Trophoblast cell (in vitro differentiated cells and primary cell): ENCODE results near the gene A4GNT.

Experiments
- DNase-seq, 2 donors: peaks; one replicate each; pipeline ENCODE4 v3.0.0-alpha.2; 2016
- H2AFZ ChIP-seq: 2 replicates; pipeline ENCODE4 v1.6.1; 2013; ENCODE audit warnings: low read length, moderate library complexity, mild to moderate bottlenecking; ENCODE audit not compliant: insufficient read depth, poor library complexity
- H2AK5ac ChIP-seq: 2 replicates; pipeline ENCODE4 v1.6.1; 2013; ENCODE audit warnings: mild to moderate bottlenecking, low read length
- H2BK120ac ChIP-seq: 2 replicates; pipeline ENCODE4 v1.6.1; 2013; ENCODE audit warnings: low read length, mild to moderate bottlenecking, moderate library complexity; ENCODE audit not compliant: insufficient read depth, poor library complexity
- H2BK12ac ChIP-seq: 2 replicates; pipeline ENCODE4 v1.6.1; 2013; ENCODE audit warnings: mild to moderate bottlenecking, low read length, moderate library complexity
- H2BK5ac ChIP-seq: 2 replicates; pipeline ENCODE4 v1.6.1; 2013; ENCODE audit warnings: low read length, low read depth, moderate library complexity, mild to moderate bottlenecking; ENCODE audit not compliant: poor library complexity
- H3K14ac ChIP-seq: 2 replicates; pipeline ENCODE4 v1.6.1; 2013; ENCODE audit warnings: mild to moderate bottlenecking, low read length
- H3K18ac ChIP-seq: 2 replicates; pipeline ENCODE4 v1.6.1; 2013; ENCODE audit warnings: mild to moderate bottlenecking, low read length
- H3K23ac ChIP-seq: 2 replicates; pipeline ENCODE4 v1.6.1; 2013; ENCODE audit warnings: low read length
- H3K27ac ChIP-seq: 2 replicates; pipeline ENCODE4 v1.5.1; 2013; ENCODE audit warnings: low read depth, mild to moderate bottlenecking, inconsistent platforms, low read length, moderate library complexity
- H3K27me3 ChIP-seq: 2 replicates; pipeline ENCODE4 v1.6.1; 2013; ENCODE audit warnings: inconsistent platforms, mild to moderate bottlenecking, low read length, moderate library complexity; ENCODE audit not compliant: insufficient read depth
- H3K36me3 ChIP-seq, 2 experiments: 1 replicate in 1 of 2; 2 replicates in 1 of 2; pipeline ENCODE4 v1.6.1; 2013; ENCODE audit warnings: low read length in 2 of 2, mild to moderate bottlenecking in 2 of 2, moderate library complexity in 1 of 2; ENCODE audit not compliant: insufficient read depth in 2 of 2, control insufficient read depth in 1 of 2
- H3K4ac ChIP-seq: 2 replicates; pipeline ENCODE4 v1.6.1; 2013; ENCODE audit warnings: low read depth, mild to moderate bottlenecking, low read length, moderate library complexity
- H3K4me1 ChIP-seq, 2 experiments: 1 replicate in 1 of 2; 2 replicates in 1 of 2; pipeline ENCODE4 v1.6.1; 2013; ENCODE audit warnings: low read length in 2 of 2, mild to moderate bottlenecking in 2 of 2, moderate library complexity in 1 of 2; ENCODE audit not compliant: insufficient read depth in 2 of 2, control insufficient read depth in 1 of 2
- H3K4me2 ChIP-seq: 2 replicates; pipeline ENCODE4 v1.6.1; 2013; ENCODE audit warnings: inconsistent platforms, mild to moderate bottlenecking, low read length, moderate library complexity
- H3K4me3 ChIP-seq: 2 replicates; pipeline ENCODE4 v1.5.1; 2013; ENCODE audit warnings: mild to moderate bottlenecking, low read depth, low read length, inconsistent platforms
- H3K79me1 ChIP-seq: one replicate; pipeline ENCODE4 v1.6.1; 2013; ENCODE audit warnings: low read length
- H3K79me2 ChIP-seq: 2 replicates; pipeline ENCODE4 v1.6.1; 2013; ENCODE audit warnings: low read length, mild to moderate bottlenecking; ENCODE audit not compliant: control insufficient read depth, insufficient read depth, poor library complexity
- H3K9ac ChIP-seq: 2 replicates; pipeline ENCODE4 v1.6.1; 2013; ENCODE audit warnings: mild to moderate bottlenecking, low read length
- H3K9me3 ChIP-seq: 2 replicates; pipeline ENCODE4 v1.6.1; 2013; ENCODE audit warnings: low read depth, mild to moderate bottlenecking, control low read depth, inconsistent platforms, low read length; ENCODE audit not compliant: insufficient read depth
- H4K12ac ChIP-seq: 2 replicates; pipeline ENCODE4 v1.6.1; 2013; ENCODE audit warnings: low read depth, mild to moderate bottlenecking, low read length, moderate library complexity
- H4K8ac ChIP-seq: 2 replicates; pipeline ENCODE4 v1.6.1; 2013; ENCODE audit warnings: low read depth, mild to moderate bottlenecking, low read length, moderate library complexity
- H4K91ac ChIP-seq: one replicate; pipeline ENCODE4 v1.6.1; 2013; ENCODE audit warnings: low read depth, mild to moderate bottlenecking, low read length, moderate library complexity
- WGBS: extraction: QIAGEN DNeasy Blood & Tissue Kit; methylation state at CpG from one replicate; pipeline ENCODE4 v1.1.7; 2013; ENCODE audit warnings: missing lambda C conversion rate; ENCODE audit not compliant: insufficient read length, insufficient coverage; ENCODE audit errors: extremely low coverage; 5-methylcytosine and 5-hydroxymethylcytosine counted together

The A4GNT gene

GRCh38 chr3:138172625-138173024 lies 40.4 kb upstream of the A4GNT start:
- H3K9ac ChIP-seq, result no peak overlapping the region
- WGBS, result no CpG with 5 or more reads among the region's 2 CpGs
- no peak overlapping the region for H3K18ac ChIP-seq

DNA sequence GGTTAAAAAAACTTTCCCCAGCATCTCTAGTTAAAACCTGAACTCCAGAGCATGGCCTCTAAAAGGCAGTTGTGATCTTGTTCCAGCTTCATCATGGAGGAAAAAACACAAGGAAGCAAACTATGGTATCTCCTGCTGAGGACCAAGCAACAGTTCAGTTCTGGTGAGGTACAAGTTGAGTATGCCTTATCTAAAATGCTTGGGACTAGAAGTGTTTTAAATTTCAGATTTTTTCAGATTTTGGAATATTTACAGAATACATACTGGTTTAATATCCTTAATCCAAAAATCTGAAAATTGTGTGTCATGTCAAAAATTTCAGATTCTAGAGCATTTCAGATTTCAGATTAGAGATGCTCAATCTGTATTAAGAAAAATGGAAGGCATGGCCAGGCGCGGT lies 32.9 kb upstream of the A4GNT start:
- Histone ChIP-seq H4K91ac (no peak overlapping the region), H3K14ac (no peak overlapping the region), H3K36me3 (peaks cover 23 to 24% of the 10 kb centered on the region in 2 experiments), H3K27me3 (no peaks in the 10 kb centered on the region), H3K27ac (no peak overlapping the region), H2AK5ac (no peak overlapping the region), H3K4ac (no peak overlapping the region), H4K12ac (no peak overlapping the region), H3K4me1 (no peaks in the 10 kb centered on the region), H3K79me2 (no peaks in the 10 kb centered on the region), H4K8ac (no peak overlapping the region), H2BK12ac (no peak overlapping the region), H2BK120ac (no peak overlapping the region), H3K23ac (no peak overlapping the region), H3K9ac (no peak overlapping the region), H3K9me3 (no peaks in the 10 kb centered on the region), H2AFZ (no peak overlapping the region), H3K4me2 (no peak overlapping the region), H3K18ac (no peak overlapping the region), H2BK5ac (no peak overlapping the region), H3K79me1 (no peaks in the 10 kb centered on the region), H3K4me3 (no peak overlapping the region)
- DNase-seq, result peak; percentile 27 to 90
- no CpG with 5 or more reads among the region's 2 CpGs for WGBS

More at GRCh38 chr3:138172625-138173024, 40.4 kb upstream of the A4GNT start:
- Histone ChIP-seq H2AFZ (no peak overlapping the region), H4K12ac (no peak overlapping the region), H3K79me2 (peaks cover 4% of the 10 kb centered on the region), H2BK12ac (no peak overlapping the region), H3K27ac (no peak overlapping the region), H2BK5ac (no peak overlapping the region), H3K27me3 (no peaks in the 10 kb centered on the region), H3K4ac (no peak overlapping the region), H3K14ac (no peak overlapping the region), H3K79me1 (peaks cover 5% of the 10 kb centered on the region), H2AK5ac (no peak overlapping the region), H4K8ac (no peak overlapping the region), H4K91ac (no peak overlapping the region), H2BK120ac (no peak overlapping the region), H3K23ac (no peak overlapping the region), H3K4me3 (no peak overlapping the region), H3K9me3 (no peaks in the 10 kb centered on the region), H3K4me2 (no peak overlapping the region), H3K36me3 (peaks cover 12 to 16% of the 10 kb centered on the region in 2 experiments), H3K4me1 (peaks cover 0 to 3% of the 10 kb centered on the region in 2 experiments)
- DNase-seq, result no peak

DNA sequence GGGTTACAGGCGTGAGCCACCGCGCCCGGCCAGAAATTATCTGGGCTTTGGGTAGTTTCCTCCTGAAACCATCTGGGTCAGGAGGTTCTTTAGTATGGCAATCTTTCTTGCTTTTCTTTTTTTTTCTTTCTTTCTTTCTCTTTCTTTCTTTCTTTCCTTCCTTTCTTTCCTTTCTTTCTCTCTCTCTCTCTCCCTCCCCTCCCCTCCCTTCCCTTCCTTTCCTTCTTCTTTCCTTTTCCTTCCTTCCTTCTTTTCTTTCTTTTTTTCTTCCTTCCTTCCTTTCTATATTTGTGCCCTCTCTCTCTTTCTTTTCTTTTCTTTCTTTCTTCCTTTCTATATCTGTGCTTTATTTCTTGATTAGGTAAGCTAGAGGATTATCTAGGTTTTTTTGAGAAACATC lies 25.6 kb upstream of the A4GNT start:
- no peak overlapping the region for H2AFZ ChIP-seq
- no peak overlapping the region for H2BK120ac ChIP-seq
- H3K14ac ChIP-seq, result no peak overlapping the region
- H3K23ac ChIP-seq, result no peak overlapping the region
- H2BK12ac ChIP-seq, result no peak overlapping the region
- H3K9ac ChIP-seq, result no peak overlapping the region
- WGBS, result no CpG with 5 or more reads among the region's 4 CpGs
- no peaks in the 10 kb centered on the region for H3K27me3 ChIP-seq
- no peak overlapping the region for H3K27ac ChIP-seq
- H2AK5ac ChIP-seq, result no peak overlapping the region
- H3K4ac ChIP-seq, result no peak overlapping the region
- no peaks in the 10 kb centered on the region for H3K79me1 ChIP-seq
- H4K91ac ChIP-seq, result no peak overlapping the region
- H3K4me1 ChIP-seq, result no peaks in the 10 kb centered on the region
- H3K9me3 ChIP-seq, result no peaks in the 10 kb centered on the region
- no peak overlapping the region for H3K4me3 ChIP-seq
- no peaks in the 10 kb centered on the region for H3K79me2 ChIP-seq
- DNase-seq, result no peak
- no peak overlapping the region for H3K18ac ChIP-seq
- peaks cover 2 to 6% of the 10 kb centered on the region in 2 experiments for H3K36me3 ChIP-seq
- no peak overlapping the region for H4K8ac ChIP-seq
- no peak overlapping the region for H4K12ac ChIP-seq
- H2BK5ac ChIP-seq, result no peak overlapping the region
- no peak overlapping the region for H3K4me2 ChIP-seq

DNA sequence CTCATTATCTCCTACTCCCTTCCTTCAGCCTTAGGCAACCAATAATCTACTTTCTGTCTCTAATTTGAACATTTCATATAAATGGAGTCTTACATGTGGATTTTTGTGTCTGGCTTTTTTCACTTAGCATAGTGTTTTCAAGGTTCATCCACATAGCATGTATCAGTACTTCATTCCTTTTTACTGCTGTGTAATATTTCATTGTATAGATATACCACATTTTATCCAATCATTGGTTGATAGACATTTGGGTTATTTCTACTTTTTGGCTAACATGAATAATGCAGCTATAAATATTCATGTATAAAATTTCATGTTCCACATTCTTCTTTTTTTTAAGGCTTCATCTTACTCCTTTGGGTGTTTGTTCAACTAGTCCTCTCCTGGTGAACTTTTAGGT lies 22.3 kb upstream of the A4GNT start:
- H4K8ac ChIP-seq, result no peak overlapping the region
- H2BK5ac ChIP-seq, result no peak overlapping the region
- no peaks in the 10 kb centered on the region for H3K9me3 ChIP-seq
- H3K36me3 ChIP-seq, result no peaks in the 10 kb centered on the region
- H3K4me2 ChIP-seq, result no peak overlapping the region
- no peak overlapping the region for H4K12ac ChIP-seq
- H4K91ac ChIP-seq, result no peak overlapping the region
- H2BK120ac ChIP-seq, result no peak overlapping the region
- no peak overlapping the region for H3K9ac ChIP-seq
- H3K18ac ChIP-seq, result no peak overlapping the region
- H2BK12ac ChIP-seq, result no peak overlapping the region
- H2AK5ac ChIP-seq, result no peak overlapping the region
- no peaks in the 10 kb centered on the region for H3K4me1 ChIP-seq
- no peak overlapping the region for H3K27ac ChIP-seq
- no peak overlapping the region for H2AFZ ChIP-seq
- no peak for DNase-seq
- H3K23ac ChIP-seq, result no peak overlapping the region
- H3K4ac ChIP-seq, result no peak overlapping the region
- no peak overlapping the region for H3K14ac ChIP-seq
- no peaks in the 10 kb centered on the region for H3K79me2 ChIP-seq
- no peaks in the 10 kb centered on the region for H3K79me1 ChIP-seq
- H3K4me3 ChIP-seq, result no peak overlapping the region
- H3K27me3 ChIP-seq, result no peaks in the 10 kb centered on the region
